Measurements from ENCODE around the gene SUMO3. TPM values are rescaled to one million over a fixed set of nuclear protein-coding genes. Genes with fewer than 3 reads are reported as not detected.
A peak's percentile ranks its signal among the peaks of the same experiment; 100 is the strongest.
"Not testable (repeated sequence)": the region's sequence is repeated elsewhere in the genome, so short reads cannot be mapped to it uniquely, and the experiment has no call there.

Gene SUMO3
- total RNA-seq, 6 experiments from 2014 or later: 33.4 to 41.2 (median 36.6) TPM

GRCh38 chr21:44833663-44834062, 15.8 kb upstream of the SUMO3 start:
- Histone ChIP-seq H3K4me1 (no peaks in the 10 kb centered on the region), H3K9me3 (no peaks in the 10 kb centered on the region), H3K36me3 (no peaks in the 10 kb centered on the region), H3K27me3 (no peaks in the 10 kb centered on the region), H3K4me3 (no peak overlapping the region), H3K27ac (no peak overlapping the region)
- intact Hi-C loops (cut with DNase I): no loop called here
- ATAC-seq (no peak), DNase-seq (no peak)
- TF ChIP-seq POLR2A (IDR thresholded peaks at IDR 0.05): no peak
- 70% methylated on average over 5 of the region's 5 CpGs for WGBS (ENCODE audit: insufficient coverage, low coverage, low lambda C conversion rate, missing lambda C conversion rate)

DNA sequence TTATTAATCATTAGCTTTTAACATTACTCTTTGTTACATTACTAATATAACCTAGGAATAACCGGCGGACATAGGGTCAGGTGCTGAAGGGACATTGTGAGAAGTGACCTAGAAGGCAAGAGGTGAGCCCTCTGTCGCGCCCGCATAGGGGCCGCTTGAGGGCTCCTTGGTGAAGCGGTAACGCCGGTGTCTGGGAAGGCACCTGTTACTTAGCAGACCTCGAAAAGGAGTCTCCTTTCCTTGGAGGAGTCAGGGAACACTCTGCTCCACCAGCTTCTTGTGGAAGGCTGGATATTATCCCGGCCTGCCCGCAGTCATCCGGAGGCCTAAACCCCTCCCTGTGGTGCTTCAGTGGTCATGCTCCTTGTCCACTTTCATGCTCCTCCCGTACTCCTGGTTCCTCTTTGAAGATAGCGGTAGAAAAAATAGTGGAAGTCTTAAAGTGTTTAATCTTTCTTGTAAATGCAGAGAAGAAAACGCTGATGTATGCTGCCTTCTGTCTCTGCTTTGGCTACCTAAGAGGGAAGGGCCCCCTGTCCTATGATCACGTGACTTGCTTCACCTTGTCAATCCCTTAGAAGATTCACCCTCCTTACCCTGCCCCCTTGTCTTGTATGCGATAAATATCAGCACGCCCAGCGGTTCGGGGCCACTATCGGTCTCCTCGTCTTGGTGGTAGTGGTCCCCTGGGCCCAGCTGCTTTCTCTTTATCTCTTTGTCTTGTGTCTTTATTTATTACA, 14.8 kb upstream of the SUMO3 start:
- intact Hi-C loops (cut with DNase I); H3K4me3 ChIP-seq; H3K27ac ChIP-seq; H3K27me3 ChIP-seq; ATAC-seq; H3K9me3 ChIP-seq; H3K36me3 ChIP-seq; H3K4me1 ChIP-seq: not testable (repeated sequence)
- DNase-seq: peak in 1 of 3 donors; percentile 23
- 76% methylated on average over 14 of the region's 23 CpGs for WGBS (ENCODE audit: insufficient coverage, low coverage, low lambda C conversion rate, missing lambda C conversion rate)

DNA sequence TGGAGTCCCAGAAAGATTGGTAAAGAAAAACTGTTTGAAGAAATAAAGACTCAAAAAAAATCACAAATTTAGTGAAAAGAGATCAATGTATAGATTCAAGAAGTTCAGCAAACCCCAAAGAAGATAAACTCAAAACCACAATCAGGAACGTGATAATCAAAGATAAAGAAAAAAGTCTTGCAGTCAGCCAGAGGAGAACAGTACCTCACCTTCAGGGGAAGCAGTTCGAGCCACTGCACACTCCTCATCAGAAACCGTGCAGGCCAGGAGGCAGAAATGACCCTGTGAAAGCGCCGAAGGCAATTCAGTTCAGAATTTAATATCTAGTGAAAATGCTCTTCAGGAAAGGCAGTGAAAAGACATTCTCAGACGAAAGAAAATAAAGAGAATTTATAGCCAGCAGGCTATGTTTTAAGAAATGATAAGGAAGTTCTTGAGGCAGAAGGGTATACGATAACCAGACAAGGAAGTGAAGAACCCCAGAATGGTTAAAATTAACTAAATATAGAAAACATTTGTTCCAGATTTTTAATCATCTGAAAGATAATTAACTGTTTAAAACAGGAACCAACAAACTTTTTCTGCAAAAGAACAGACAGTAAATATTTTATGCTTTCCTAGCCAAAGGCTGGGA, 13.5 kb upstream of the SUMO3 start:
- DNase-seq: no peak
- TF ChIP-seq, protein P1, sequence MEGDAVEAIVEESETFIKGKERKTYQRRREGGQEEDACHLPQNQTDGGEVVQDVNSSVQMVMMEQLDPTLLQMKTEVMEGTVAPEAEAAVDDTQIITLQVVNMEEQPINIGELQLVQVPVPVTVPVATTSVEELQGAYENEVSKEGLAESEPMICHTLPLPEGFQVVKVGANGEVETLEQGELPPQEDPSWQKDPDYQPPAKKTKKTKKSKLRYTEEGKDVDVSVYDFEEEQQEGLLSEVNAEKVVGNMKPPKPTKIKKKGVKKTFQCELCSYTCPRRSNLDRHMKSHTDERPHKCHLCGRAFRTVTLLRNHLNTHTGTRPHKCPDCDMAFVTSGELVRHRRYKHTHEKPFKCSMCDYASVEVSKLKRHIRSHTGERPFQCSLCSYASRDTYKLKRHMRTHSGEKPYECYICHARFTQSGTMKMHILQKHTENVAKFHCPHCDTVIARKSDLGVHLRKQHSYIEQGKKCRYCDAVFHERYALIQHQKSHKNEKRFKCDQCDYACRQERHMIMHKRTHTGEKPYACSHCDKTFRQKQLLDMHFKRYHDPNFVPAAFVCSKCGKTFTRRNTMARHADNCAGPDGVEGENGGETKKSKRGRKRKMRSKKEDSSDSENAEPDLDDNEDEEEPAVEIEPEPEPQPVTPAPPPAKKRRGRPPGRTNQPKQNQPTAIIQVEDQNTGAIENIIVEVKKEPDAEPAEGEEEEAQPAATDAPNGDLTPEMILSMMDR (IDR thresholded peaks at IDR 0.05): no peak
- Histone ChIP-seq H3K4me3 (no peak overlapping the region), H3K27me3 (no peaks in the 10 kb centered on the region), H3K27ac (no peak overlapping the region), H3K4me1 (no peaks in the 10 kb centered on the region), H3K9me3 (no peaks in the 10 kb centered on the region), H3K36me3 (no peaks in the 10 kb centered on the region)
- WGBS (ENCODE audit: insufficient coverage, low coverage, low lambda C conversion rate, missing lambda C conversion rate): 34% methylated on average over 7 of the region's 7 CpGs
- no peak for ATAC-seq
- intact Hi-C loops (cut with DNase I): no loop called here

GRCh38 chr21:44829507-44830092, 11.7 kb upstream of the SUMO3 start:
- H3K4me1 ChIP-seq: no peaks in the 10 kb centered on the region
- H3K36me3 ChIP-seq: no peaks in the 10 kb centered on the region
- TF ChIP-seq, protein P1 (IDR thresholded peaks at IDR 0.05): no peak
- TF ChIP-seq POLR2A (IDR thresholded peaks at IDR 0.05): no peak
- ATAC-seq: no peak
- H3K9me3 ChIP-seq: no peaks in the 10 kb centered on the region
- H3K4me3 ChIP-seq: no peak overlapping the region
- WGBS (ENCODE audit: insufficient coverage, low coverage, low lambda C conversion rate, missing lambda C conversion rate): 45% methylated on average over 2 of the region's 2 CpGs
- no peak overlapping the region for H3K27ac ChIP-seq
- no peaks in the 10 kb centered on the region for H3K27me3 ChIP-seq
- no peak for DNase-seq
- intact Hi-C loops (cut with DNase I): no loop called here

DNA sequence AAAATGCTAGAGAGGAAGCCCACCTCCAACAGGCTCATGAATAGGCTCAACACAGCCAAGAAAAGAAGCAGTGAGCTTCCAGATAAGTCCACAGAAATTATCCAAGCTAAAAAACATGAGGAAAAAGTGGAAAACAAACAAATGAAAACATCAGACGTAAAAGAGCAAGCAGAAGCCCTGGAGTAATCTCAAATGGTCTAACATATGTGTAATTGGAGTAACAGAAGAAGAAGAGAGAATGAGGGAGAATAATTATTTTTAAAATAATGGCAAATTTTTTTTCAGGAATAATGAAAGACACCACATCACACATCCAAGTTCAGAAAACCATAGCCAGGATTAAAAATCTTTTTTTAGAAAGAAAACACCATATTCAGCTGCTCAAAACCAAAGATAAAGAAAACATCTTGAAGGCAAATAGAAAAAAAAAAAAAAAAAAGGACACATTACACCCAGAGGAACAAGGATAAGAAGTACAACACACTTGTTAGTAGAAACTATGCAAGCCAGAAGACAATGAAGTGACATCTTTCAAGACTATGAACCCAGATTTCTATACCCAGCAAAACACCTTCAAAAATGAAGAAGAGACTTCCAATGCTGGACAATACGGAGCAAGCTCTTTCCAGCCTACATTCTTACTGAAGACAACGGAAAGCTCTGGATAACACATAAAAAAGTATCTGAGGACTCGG, 10.6 kb upstream of the SUMO3 start:
- Histone ChIP-seq H3K9me3 (no peaks in the 10 kb centered on the region), H3K27me3 (no peaks in the 10 kb centered on the region), H3K27ac (no peak overlapping the region), H3K4me3 (no peak overlapping the region), H3K4me1 (no peaks in the 10 kb centered on the region), H3K36me3 (no peaks in the 10 kb centered on the region)
- TF ChIP-seq, protein P1 (IDR thresholded peaks at IDR 0.05): no peak
- no peak for TF ChIP-seq POLR2A (IDR thresholded peaks at IDR 0.05)
- intact Hi-C loops (cut with DNase I): no loop called here
- 69% methylated on average over 4 of the region's 4 CpGs for WGBS (ENCODE audit: insufficient coverage, low coverage, low lambda C conversion rate, missing lambda C conversion rate)
- DNase-seq: no peak
- ATAC-seq: no peak
